GM21528 (cell line): ENCODE measurements around the gene NEK8.

Experiments
- ATAC-seq: cut with Tn5 transposase; IDR thresholded peaks from one replicate; pipeline ENCODE4 v1.9.1; 2021; ENCODE audit warnings: mild to moderate bottlenecking, moderate library complexity; ENCODE audit not compliant: unreplicated experiment, low FRiP score

The NEK8 gene

GRCh38 chr17:28728364-28729200, at the start of gene NEK8:
NEK8 (plus strand) TSS chr17:28728788; CDS start chr17:28728814, 26 bp downstream.
- peak; percentile 41 for ATAC-seq

DNA sequence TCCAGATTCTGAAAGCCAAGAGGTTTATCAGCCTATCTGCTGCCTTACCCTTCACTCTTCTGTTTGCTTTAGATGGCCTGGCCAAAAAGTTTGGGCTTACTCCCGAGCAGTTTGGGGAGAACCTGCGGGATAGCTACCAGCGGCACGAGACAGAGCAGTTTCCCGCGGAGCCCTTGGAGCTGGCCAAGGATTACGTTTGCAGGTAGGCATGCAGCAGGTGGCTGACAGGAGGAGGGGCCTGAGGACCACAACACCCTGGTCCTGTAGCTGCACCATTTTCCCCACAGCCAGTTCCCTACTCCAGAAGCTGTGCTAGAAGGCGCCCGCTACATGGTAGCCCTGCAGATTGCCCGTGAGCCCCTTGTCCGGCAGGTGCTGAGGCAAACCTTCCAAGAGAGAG, 45.9 kb upstream of the NEK8 start:
- ATAC-seq, result no peak

GRCh38 chr17:28684963-28685362, 43.6 kb upstream of the NEK8 start:
- no peak for ATAC-seq

GRCh38 chr17:28685366-28685765, 43.2 kb upstream of the NEK8 start:
- no peak for ATAC-seq

GRCh38 chr17:28686296-28686695, 42.3 kb upstream of the NEK8 start:
- ATAC-seq, result no peak

DNA sequence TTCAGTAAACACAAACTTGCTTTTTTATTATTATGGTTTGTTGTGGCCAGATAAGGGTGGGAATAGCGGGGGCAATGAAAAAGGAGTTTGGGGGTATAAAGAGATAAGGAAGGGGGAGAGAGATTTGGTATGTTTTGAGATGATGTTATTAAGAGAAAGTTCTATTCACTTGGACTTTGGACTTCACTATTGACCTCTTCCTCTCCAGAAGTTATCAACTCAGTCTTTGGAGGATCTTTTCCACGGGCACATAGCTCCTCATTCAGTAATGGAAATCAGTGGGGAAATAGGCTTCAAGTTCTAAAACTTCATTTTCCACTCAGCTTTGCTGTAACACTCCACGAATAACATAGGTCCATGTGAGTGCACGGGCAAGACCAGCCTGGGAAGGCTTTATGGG, 40.1 kb upstream of the NEK8 start:
- ATAC-seq, result no peak

GRCh38 chr17:28689011-28689410, 39.6 kb upstream of the NEK8 start:
- ATAC-seq, result no peak

DNA sequence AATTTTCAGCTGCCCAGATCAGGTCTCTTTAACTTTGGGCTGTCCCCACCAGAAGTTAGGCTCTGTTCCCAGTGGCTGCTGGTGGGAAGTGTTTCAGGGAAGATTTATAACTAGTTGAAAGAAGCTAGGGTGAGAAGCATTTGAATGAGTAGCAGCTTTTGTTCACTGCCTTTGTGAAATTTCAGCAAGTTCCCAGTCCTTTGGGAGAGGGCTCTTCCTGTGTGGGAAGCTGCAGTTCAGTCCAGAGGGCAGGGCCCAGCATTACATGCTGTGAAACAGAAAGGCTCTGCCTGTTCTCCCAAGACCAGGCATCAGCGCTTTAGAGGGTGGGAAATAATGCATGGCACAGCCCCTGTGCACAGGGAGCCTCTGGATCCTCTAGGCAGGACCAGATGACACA, 34.7 kb upstream of the NEK8 start:
- ATAC-seq, result no peak

DNA sequence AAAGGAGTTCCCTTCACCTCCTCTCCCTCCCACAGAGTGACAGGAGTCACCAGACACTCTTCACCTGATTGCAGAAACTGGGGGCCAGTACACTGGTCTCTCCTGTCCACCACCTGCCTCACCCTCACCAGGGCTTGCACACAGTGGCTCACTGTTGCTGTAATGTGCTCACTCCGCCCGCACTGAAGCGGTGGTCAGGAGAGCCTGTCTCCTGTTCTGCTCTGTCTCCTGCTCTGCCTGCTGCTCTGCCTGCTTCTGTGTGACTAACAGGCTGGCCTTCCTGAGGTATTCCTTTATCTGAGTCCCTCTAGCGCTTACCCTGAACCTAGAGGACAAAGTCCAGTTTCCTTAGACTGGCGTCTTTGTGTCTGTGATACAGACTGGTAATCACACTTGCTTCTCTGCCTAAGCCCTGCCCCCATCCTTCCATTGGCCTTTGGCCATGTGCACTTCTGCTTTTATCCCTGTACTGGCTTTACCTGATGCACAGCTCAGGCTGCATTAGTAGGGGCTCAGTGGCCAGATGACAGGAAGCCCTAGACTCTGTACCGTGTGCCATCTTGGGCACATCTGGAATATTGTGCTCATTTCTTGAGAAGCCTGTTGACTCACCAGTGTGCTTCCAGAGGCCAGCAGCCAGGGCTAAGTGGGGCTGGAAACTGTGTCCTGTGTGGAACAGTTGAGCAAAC, 30.2 kb upstream of the NEK8 start:
- no peak for ATAC-seq

DNA sequence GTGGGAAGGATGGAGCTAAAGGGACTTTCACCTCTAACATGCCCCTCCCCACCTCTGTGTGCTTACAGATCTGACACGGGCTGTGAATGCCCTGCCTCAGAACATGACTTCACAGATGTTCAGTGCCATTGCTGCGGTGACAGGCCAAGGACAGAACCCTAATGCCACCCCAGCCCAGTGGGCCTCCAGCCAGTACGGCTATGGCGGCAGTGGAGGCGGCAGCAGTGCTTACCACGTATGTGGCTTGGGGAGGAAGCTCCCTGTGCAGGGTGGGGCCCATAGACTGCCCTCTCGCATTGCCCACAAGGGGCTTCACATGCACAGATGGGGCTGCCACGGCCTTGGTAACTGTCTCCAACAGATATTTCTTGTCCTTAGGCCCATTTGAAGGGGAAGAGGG, 28.3 kb upstream of the NEK8 start:
- ATAC-seq, result no peak

GRCh38 chr17:28700830-28701492, 27.6 kb upstream of the NEK8 start:
- no peak for ATAC-seq

DNA sequence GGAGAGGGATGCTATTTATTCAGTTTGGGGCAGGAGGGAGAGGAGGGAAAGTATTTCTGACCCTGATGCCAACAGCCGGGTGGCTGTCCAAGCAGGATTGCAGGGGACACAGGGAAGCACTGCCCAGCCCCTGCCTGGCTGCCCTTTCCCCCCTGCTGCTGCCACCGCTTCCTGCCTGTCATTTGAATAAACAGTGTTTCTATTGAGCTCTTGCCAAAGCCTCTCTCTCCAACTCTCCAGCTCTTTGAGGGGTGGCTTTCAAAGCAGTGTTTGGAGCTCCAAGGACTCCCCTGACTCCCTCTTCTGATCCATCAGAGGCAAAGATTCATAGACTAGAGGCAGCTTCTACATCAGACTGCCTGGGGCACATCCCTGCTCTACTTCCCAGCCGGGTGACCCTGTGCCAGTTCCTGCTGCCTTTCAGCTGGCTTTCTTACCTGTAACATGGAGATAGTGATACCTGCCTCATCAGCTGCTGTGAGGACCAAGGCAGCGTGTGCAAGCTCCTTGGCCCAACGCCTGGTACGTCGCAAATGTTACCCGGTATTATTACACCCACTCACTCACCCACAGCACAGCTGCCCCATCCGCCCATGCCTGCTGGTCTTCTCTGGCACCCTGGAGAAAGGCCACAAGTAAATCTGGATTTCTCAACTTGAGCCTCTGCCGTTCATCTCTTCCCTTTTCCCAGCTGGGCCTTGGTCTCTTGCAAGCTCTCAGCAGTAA, 26.4 kb upstream of the NEK8 start:
- no peak for ATAC-seq

GRCh38 chr17:28702752-28703150, 25.8 kb upstream of the NEK8 start:
- ATAC-seq, result no peak

DNA sequence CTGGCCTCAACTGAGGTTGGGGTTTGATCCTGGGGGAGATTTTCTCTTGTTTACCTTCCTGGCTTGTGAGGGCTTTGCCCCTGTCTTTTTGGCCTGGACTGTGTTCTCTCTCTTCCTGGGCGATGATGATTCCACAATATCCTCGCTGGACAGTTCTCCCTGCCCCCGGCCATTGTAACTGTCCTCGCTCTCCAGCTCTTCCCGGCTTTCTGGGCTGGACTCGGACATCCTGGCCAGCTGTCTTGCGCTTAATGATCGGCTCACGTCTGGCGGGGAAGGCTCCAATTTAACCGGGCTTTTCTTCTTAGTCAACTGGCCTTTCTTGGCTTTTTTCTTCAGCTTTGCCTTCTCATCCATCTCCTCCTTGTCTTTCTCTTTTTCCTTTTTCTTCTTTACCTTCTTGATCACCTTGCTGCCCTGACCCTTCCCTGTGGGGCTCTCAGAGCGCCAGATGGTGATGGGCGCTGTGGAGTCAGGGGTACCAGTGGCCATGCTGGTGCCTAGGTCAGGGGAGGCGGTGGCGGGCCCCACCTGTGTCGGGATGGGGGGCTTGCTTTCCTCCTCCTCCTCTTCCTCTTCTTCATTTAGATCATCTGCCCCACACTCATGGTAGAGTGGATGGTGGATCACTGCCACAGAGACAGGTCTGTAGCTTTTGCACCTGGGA, 24.9 kb upstream of the NEK8 start:
- ATAC-seq, result no peak

- no peak for ATAC-seq
Measured at GRCh38 chr17:28704219-28704858, 24.2 kb upstream of the NEK8 start.

DNA sequence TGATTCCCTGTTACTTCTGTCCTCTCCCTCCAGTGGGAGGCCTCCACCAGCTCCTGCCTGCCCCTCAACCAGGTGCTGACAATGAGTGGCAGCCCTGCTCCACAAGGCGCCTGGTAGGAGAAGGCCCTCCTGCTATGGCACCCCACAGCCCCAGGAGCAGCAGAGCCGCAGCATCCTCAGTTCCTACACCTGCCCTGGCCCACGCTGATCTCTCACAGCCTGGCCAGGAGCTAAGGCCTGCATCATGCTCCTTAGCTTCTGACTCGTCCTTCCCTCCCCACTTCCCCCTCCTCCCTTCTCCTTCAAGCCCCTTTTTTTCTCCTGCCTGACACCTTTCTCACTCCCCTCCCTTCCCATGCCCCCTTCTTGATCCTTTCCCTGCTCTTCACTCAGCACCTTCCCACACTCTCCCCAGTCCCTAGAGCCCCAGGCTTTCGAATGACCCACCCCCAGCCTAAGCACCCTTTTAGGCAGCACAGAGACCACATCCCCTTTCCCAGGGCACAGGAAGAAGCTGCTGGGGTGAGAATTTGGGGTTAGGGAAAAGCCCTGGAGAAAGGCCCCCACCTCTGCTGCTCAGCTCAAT, 23.4 kb upstream of the NEK8 start:
- no peak for ATAC-seq

DNA sequence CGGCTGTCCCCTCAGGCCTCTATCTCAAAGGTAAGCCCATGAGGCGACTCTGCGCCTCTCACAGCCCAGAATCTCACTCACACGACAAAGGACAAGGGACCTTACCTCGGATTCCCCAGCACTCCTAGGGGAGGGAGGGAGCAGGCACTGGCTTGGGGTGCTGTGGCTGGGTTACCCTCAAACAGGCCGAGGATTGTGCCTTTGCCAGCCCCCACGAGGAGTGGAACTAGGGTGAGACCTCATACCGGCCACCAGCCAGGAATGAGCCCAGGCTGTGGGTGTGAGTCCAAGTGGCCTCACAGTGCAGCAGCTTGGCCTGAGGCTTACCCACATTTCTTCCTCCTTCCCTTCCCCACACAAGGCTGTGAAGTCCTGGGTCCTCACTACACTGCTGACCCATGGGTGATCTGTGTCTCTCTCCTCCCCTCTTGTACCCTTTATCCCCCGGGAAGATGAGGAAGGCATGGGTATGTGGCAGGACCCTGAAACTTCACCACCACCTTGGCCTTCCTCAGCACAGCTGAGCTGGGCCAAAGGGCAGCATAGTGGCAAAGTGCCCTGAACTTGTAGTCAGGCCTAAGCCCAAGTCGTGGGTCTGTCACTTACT, 22.8 kb upstream of the NEK8 start:
- no peak for ATAC-seq

DNA sequence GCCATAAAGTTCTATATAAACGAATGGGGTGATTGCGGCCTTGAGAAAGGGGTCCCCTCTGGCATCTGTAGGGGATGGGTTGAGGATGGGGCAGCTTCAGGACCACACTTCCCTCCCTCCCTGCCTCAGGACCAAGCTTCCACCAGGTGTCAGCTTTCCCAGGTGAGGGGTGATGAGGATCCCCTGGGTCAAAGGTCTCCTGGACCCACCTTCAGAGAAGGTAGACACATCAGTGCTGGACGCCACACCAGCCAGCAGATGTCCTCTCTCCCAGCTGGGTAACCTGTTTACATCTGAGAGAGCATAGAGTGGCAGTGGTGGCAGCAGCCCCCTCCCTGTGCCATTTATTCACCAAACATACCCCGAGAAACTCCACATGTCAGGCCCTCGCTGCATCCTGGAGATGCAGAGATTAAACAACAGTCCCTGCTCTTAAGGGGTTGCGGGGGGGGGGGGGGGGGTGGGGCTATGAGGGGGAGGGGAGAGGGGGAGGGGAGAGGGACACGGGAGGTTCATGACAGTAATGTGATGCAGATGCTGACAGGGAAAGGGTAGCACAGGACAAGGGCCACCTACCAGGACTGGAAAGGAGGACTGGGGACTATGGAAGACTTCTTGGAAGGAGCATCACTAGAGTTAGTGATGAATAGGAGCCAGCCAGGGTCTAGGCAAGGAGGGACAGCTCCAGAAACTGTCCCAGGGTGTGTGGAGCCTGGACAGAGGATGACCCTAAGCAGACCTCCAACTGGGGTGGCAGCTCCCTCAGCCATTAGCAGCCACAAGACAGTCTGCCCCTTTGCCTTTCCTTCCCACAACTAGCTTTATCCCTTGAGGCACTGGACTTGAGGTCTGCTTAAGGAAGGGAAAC, 21.9 kb upstream of the NEK8 start:
- no peak for ATAC-seq
